ENCODE results near the gene EPB41.

DNA sequence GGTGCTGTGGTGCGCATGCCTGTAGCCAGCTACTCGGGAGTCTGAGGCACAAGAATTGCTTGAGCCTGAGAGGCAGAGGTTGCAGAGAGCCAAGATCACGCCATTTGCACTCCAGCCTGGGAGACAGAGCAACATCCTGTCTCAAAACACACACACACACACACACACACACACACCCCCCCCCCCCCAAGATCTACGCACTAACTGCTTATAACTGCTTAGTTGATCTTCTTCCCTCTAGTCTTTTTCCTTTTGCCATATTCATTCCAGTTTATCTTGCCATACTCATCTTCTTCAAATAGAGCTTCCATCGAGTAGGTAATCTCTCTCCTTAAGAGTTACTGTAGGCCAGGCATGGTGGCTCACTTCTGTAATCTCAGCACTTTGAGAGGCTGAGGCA is 20.9 kb downstream of the EPB41 start:
- TF ChIP-seq, protein P1, sequence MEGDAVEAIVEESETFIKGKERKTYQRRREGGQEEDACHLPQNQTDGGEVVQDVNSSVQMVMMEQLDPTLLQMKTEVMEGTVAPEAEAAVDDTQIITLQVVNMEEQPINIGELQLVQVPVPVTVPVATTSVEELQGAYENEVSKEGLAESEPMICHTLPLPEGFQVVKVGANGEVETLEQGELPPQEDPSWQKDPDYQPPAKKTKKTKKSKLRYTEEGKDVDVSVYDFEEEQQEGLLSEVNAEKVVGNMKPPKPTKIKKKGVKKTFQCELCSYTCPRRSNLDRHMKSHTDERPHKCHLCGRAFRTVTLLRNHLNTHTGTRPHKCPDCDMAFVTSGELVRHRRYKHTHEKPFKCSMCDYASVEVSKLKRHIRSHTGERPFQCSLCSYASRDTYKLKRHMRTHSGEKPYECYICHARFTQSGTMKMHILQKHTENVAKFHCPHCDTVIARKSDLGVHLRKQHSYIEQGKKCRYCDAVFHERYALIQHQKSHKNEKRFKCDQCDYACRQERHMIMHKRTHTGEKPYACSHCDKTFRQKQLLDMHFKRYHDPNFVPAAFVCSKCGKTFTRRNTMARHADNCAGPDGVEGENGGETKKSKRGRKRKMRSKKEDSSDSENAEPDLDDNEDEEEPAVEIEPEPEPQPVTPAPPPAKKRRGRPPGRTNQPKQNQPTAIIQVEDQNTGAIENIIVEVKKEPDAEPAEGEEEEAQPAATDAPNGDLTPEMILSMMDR (IDR thresholded peaks at IDR 0.05), result no peak
- no peak for TF ChIP-seq EP300 (IDR thresholded peaks at IDR 0.05)

All from ovary (tissue), 3 donors.